ENCODE measurements around the gene TTYH1.
A peak's percentile ranks its signal among the peaks of the same experiment; 100 is the strongest.

The TTYH1 gene

GRCh38 chr19:54390942-54391577 lies 24.2 kb upstream of the TTYH1 start:
- Histone ChIP-seq H3K27me3 (ENCODE audit: control insufficient read depth, insufficient read depth, low read length) (peaks cover 4% of the 10 kb centered on the region), H3K4me2 (ENCODE audit: low read length) (no peak overlapping the region), H3K79me2 (no peaks in the 10 kb centered on the region), H3K36me3 (ENCODE audit: control insufficient read depth, insufficient read depth, low read length) (no peaks in the 10 kb centered on the region), H3K4me3 (ENCODE audit: low read depth, low read length) (no peak overlapping the region), H2AFZ (no peak overlapping the region), H3K4me1 (no peaks in the 10 kb centered on the region), H3K9me3 (ENCODE audit: control insufficient read depth, low read length) (no peaks in the 10 kb centered on the region), H3K9ac (no peak overlapping the region), H3K27ac (no peak overlapping the region)
- peak; percentile 76 for TF ChIP-seq CTCF (IDR thresholded peaks at IDR 0.05)

- Histone ChIP-seq H3K79me2 (no peaks in the 10 kb centered on the region), H3K9me3 (ENCODE audit: control insufficient read depth, low read length) (no peaks in the 10 kb centered on the region), H3K4me3 (ENCODE audit: low read depth, low read length) (no peak overlapping the region), H2AFZ (no peak overlapping the region), H3K27me3 (ENCODE audit: control insufficient read depth, insufficient read depth, low read length) (peaks cover 4% of the 10 kb centered on the region), H3K36me3 (ENCODE audit: control insufficient read depth, insufficient read depth, low read length) (no peaks in the 10 kb centered on the region), H3K9ac (no peak overlapping the region), H3K27ac (no peak overlapping the region), H3K4me2 (ENCODE audit: low read length) (no peak overlapping the region), H3K4me1 (no peaks in the 10 kb centered on the region)
- TF ChIP-seq CTCF (IDR thresholded peaks at IDR 0.05): no peak
Measured at GRCh38 chr19:54391589-54392061, 23.6 kb upstream of the TTYH1 start.

- Histone ChIP-seq H3K27me3 (ENCODE audit: control insufficient read depth, insufficient read depth, low read length) (peaks cover 4% of the 10 kb centered on the region), H2AFZ (no peak overlapping the region)
Measured at GRCh38 chr19:54392105-54392504, 23.2 kb upstream of the TTYH1 start.

GRCh38 chr19:54393381-54393780 lies 21.9 kb upstream of the TTYH1 start:
- H3K27ac ChIP-seq: no peak overlapping the region
- TF ChIP-seq CTCF (IDR thresholded peaks at IDR 0.05): no peak
- H3K4me1 ChIP-seq: no peaks in the 10 kb centered on the region
- H3K4me3 ChIP-seq (ENCODE audit: low read depth, low read length): no peak overlapping the region
- H3K4me2 ChIP-seq (ENCODE audit: low read length): no peak overlapping the region
- no peaks in the 10 kb centered on the region for H3K79me2 ChIP-seq
- no peak overlapping the region for H2AFZ ChIP-seq
- no peaks in the 10 kb centered on the region for H3K36me3 ChIP-seq (ENCODE audit: control insufficient read depth, insufficient read depth, low read length)
- no peaks in the 10 kb centered on the region for H3K9me3 ChIP-seq (ENCODE audit: control insufficient read depth, low read length)
- H3K27me3 ChIP-seq (ENCODE audit: control insufficient read depth, insufficient read depth, low read length): peaks cover 4% of the 10 kb centered on the region
- no peak overlapping the region for H3K9ac ChIP-seq

More at GRCh38 chr19:54392105-54392504, 23.2 kb upstream of the TTYH1 start:
- Histone ChIP-seq H3K36me3 (ENCODE audit: control insufficient read depth, insufficient read depth, low read length) (no peaks in the 10 kb centered on the region), H3K4me3 (ENCODE audit: low read depth, low read length) (no peak overlapping the region), H3K9me3 (ENCODE audit: control insufficient read depth, low read length) (no peaks in the 10 kb centered on the region), H3K4me2 (ENCODE audit: low read length) (no peak overlapping the region), H3K27ac (no peak overlapping the region), H3K79me2 (no peaks in the 10 kb centered on the region), H3K9ac (no peak overlapping the region), H3K4me1 (no peaks in the 10 kb centered on the region)
- no peak for TF ChIP-seq CTCF (IDR thresholded peaks at IDR 0.05)

- Histone ChIP-seq H3K27ac (no peak overlapping the region), H3K4me2 (ENCODE audit: low read length) (no peak overlapping the region), H3K79me2 (no peaks in the 10 kb centered on the region), H3K9ac (no peak overlapping the region), H3K27me3 (ENCODE audit: control insufficient read depth, insufficient read depth, low read length) (peaks cover 4% of the 10 kb centered on the region), H3K4me3 (ENCODE audit: low read depth, low read length) (no peak overlapping the region), H3K9me3 (ENCODE audit: control insufficient read depth, low read length) (no peaks in the 10 kb centered on the region), H2AFZ (no peak overlapping the region), H3K4me1 (no peaks in the 10 kb centered on the region), H3K36me3 (ENCODE audit: control insufficient read depth, insufficient read depth, low read length) (no peaks in the 10 kb centered on the region)
- TF ChIP-seq CTCF (IDR thresholded peaks at IDR 0.05): no peak
Measured at GRCh38 chr19:54395685-54396084, 19.6 kb upstream of the TTYH1 start.
